CD14-positive monocyte (primary cell): ENCODE data around the gene OR51S1. TPM values are rescaled to one million over a fixed set of nuclear protein-coding genes. Genes with fewer than 3 reads are reported as not detected.

Experiments
- DNase-seq, 3 donors: peaks; one replicate each; pipeline ENCODE4 v3.0.0-alpha.2; 2011 to 2022
- H2AFZ ChIP-seq: 2 replicates; pipeline ENCODE4 v1.6.0; 2012; ENCODE audit warnings: mild to moderate bottlenecking, low read depth, low read length, inconsistent platforms; ENCODE audit not compliant: insufficient read depth, poor library complexity, severe bottlenecking
- H3K27ac ChIP-seq, 2 donors: 1 replicate in 1 of 2; 2 replicates in 1 of 2; pipeline ENCODE4 v1.5.1; 2012 to 2013; ENCODE audit warnings: low read length in 2 of 2, control low read depth in 1 of 2, inconsistent platforms in 1 of 2, low read depth in 1 of 2, mild to moderate bottlenecking in 1 of 2
- H3K27me3 ChIP-seq, 2 donors: one replicate each; pipeline versions ENCODE4 v1.6.0 to v1.6.1; 2011 to 2013; ENCODE audit warnings: low read length in 2 of 2; ENCODE audit not compliant: control insufficient read depth in 2 of 2, insufficient read depth in 2 of 2
- H3K36me3 ChIP-seq, 2 donors: replicated peaks in 1 of 2; 1 replicate in 1 of 2; 2 replicates in 1 of 2; pipeline versions ENCODE4 v1.5.1 to v1.6.1; 2012 to 2013; ENCODE audit warnings: low read length in 2 of 2, control low read depth in 1 of 2, inconsistent platforms in 1 of 2, mild to moderate bottlenecking in 1 of 2; ENCODE audit not compliant: insufficient read depth in 2 of 2, control insufficient read depth in 1 of 2
- H3K4me1 ChIP-seq, 2 donors: 1 replicate in 1 of 2; 2 replicates in 1 of 2; pipeline versions ENCODE4 v1.5.1 to v1.6.1; 2012 to 2013; ENCODE audit warnings: low read length in 2 of 2, control low read depth in 1 of 2, inconsistent platforms in 1 of 2, mild to moderate bottlenecking in 1 of 2, moderate library complexity in 1 of 2; ENCODE audit not compliant: insufficient read depth in 2 of 2, control insufficient read depth in 1 of 2
- H3K4me2 ChIP-seq: replicated peaks from 2 replicates; pipeline ENCODE3; 2012; ENCODE audit warnings: low read length, moderate library complexity, mild to moderate bottlenecking; ENCODE audit not compliant: poor library complexity, severe bottlenecking; ENCODE audit errors: extremely low read depth
- H3K4me3 ChIP-seq, 3 experiments: fragments of 200-600 bp in 1 of 3; sonication (generic) in 1 of 3; replicated peaks in 1 of 3; 1 replicate in 2 of 3; 2 replicates in 1 of 3; pipeline ENCODE4 v1.5.1; 2011 to 2013; ENCODE audit warnings: low read length in 3 of 3, mild to moderate bottlenecking in 3 of 3, control low read depth in 2 of 3, low read depth in 2 of 3, inconsistent platforms in 1 of 3, moderate library complexity in 1 of 3
- H3K79me2 ChIP-seq: 2 replicates; pipeline ENCODE4 v1.6.0; 2012; ENCODE audit warnings: mild to moderate bottlenecking, control low read depth, inconsistent platforms, low read length, moderate library complexity; ENCODE audit not compliant: insufficient read depth
- H3K9ac ChIP-seq: 2 replicates; pipeline ENCODE4 v1.6.0; 2017; ENCODE audit warnings: low read length, mild to moderate bottlenecking; ENCODE audit not compliant: insufficient read depth, poor library complexity, severe bottlenecking
- H3K9me3 ChIP-seq, 2 donors: replicated peaks in 1 of 2; 1 replicate in 1 of 2; 2 replicates in 1 of 2; pipeline versions ENCODE4 v1.5.1 to v1.6.1; 2012 to 2013; ENCODE audit warnings: low read length in 2 of 2, control low read depth in 1 of 2; ENCODE audit not compliant: control insufficient read depth in 1 of 2, insufficient read depth in 1 of 2
- H4K20me1 ChIP-seq: 2 replicates; pipeline ENCODE4 v1.6.0; 2012; ENCODE audit warnings: mild to moderate bottlenecking, low read length, control low read depth, moderate library complexity; ENCODE audit not compliant: insufficient read depth
- H3K27ac Mint-ChIP-seq, 7 donors: one replicate each; pipeline ENCODE4 v1.8.0; 2020; ENCODE audit warnings: mild to moderate bottlenecking in 7 of 7, mixed read lengths in 7 of 7, moderate library complexity in 6 of 7, inconsistent platforms in 2 of 7
- H3K27me3 Mint-ChIP-seq, 3 donors: one replicate each; pipeline ENCODE4 v1.8.0; 2021 to 2022; ENCODE audit warnings: low read depth in 3 of 3, mild to moderate bottlenecking in 3 of 3, mixed read lengths in 3 of 3, moderate library complexity in 3 of 3, inconsistent platforms in 1 of 3
- H3K36me3 Mint-ChIP-seq, 2 donors: one replicate each; pipeline ENCODE4 v1.8.0; 2020; ENCODE audit warnings: mixed read lengths in 2 of 2, inconsistent platforms in 1 of 2, mild to moderate bottlenecking in 1 of 2
- H3K4me1 Mint-ChIP-seq: one replicate; pipeline ENCODE4 v1.8.0; 2020; ENCODE audit warnings: mild to moderate bottlenecking, mixed read lengths
- H3K4me3 Mint-ChIP-seq, 2 donors: one replicate each; pipeline ENCODE4 v1.8.0; 2020; ENCODE audit warnings: mild to moderate bottlenecking in 2 of 2, mixed read lengths in 2 of 2, moderate library complexity in 1 of 2
- H3K9me3 Mint-ChIP-seq, 7 donors: one replicate each; pipeline ENCODE4 v1.8.0; 2020 to 2022; ENCODE audit warnings: mixed read lengths in 7 of 7, mild to moderate bottlenecking in 6 of 7, moderate library complexity in 6 of 7, inconsistent platforms in 2 of 7
- CTCF ChIP-seq: fragments of 200-600 bp; IDR thresholded peaks from one replicate; pipeline ENCODE4 v1.8.0; 2022; ENCODE audit warnings: antibody characterized with exemption, mild to moderate bottlenecking
- WGBS: methylation state at CpG from one replicate; pipeline ENCODE4 v1.1.5; 2013; ENCODE audit warnings: missing lambda C conversion rate; ENCODE audit not compliant: insufficient coverage; 5-methylcytosine and 5-hydroxymethylcytosine counted together
- intact Hi-C, 2 donors: fragments of 100-400 bp; cut with micrococcal nuclease; formaldehyde crosslinking; loops; one replicate each; pipeline versions ENCODE4 v1.15.0 to v1.15.1; 2023
- polyA minus RNA-seq: library from RNA; depleted of rRNA, polyadenylated mRNA; stranded (reverse); fragments of >200 nt; gene quantifications from 2 replicates; pipeline ENCODE4 v1.2.3, GENCODE V29; 2012
- polyA plus RNA-seq, 3 donors: library from polyadenylated mRNA; depleted of rRNA in 1 of 3; unstranded in 2 of 3; stranded (reverse) in 1 of 3; fragments of 300-500 nt in 2 of 3; fragments of >200 nt in 1 of 3; fragmentation: Illumina TruSeq in 2 of 3; gene quantifications; 1 replicate in 2 of 3; 2 replicates in 1 of 3; pipeline ENCODE4 v1.2.3, GENCODE V29; 2012 to 2021
- total RNA-seq, 12 experiments: library from RNA in 1 of 12; stranded (reverse) in 1 of 12; fragments of 120-200 nt in 1 of 12; gene quantifications; one replicate each; pipeline ENCODE4 v1.2.4 and lab custom pipeline; 2013 to 2026; ENCODE audit warnings: mixed read lengths in 6 of 12, inconsistent platforms in 1 of 12

Gene OR51S1
- not detected for total RNA-seq (2013)
- polyA plus RNA-seq (not detected), polyA minus RNA-seq (not detected in 2 replicates), total RNA-seq (lab: John Stamatoyannopoulos, UW) (0 to 0.30 (median 0) reads per million in 11 experiments)

- no peak for DNase-seq
- WGBS: 88% methylated on average over 8 of the region's 9 CpGs
- no peaks in the 10 kb centered on the region for H3K79me2 ChIP-seq
- no peaks in the 10 kb centered on the region for H4K20me1 ChIP-seq
- no peak for TF ChIP-seq CTCF
- H3K36me3 ChIP-seq: no peaks in the 10 kb centered on the region
- Mint-ChIP-seq H3K4me1 (no peaks in the 10 kb centered on the region), H3K36me3 (no peaks in the 10 kb centered on the region), H3K4me3 (no peak within 1 kb of the TSS), H3K27ac (no peak within 1 kb of the TSS), H3K9me3 (peaks cover 0 to 2% (median 0%) of the 10 kb centered on the region in 7 donors), H3K27me3 (peaks cover 0 to 2% (median 0%) of the 10 kb centered on the region in 3 donors)
- H3K27me3 ChIP-seq: no peaks in the 10 kb centered on the region
- no peak within 1 kb of the TSS for H3K4me3 ChIP-seq
- no peak within 1 kb of the TSS for H3K9ac ChIP-seq
- intact Hi-C loops: no loop called here
- no peak within 1 kb of the TSS for H2AFZ ChIP-seq
- no peak within 1 kb of the TSS for H3K4me2 ChIP-seq
- no peak within 1 kb of the TSS for H3K27ac ChIP-seq
- H3K9me3 ChIP-seq: no peaks in the 10 kb centered on the region
- no peaks in the 10 kb centered on the region for H3K4me1 ChIP-seq
Observed at GRCh38 chr11:4848908-4849532, at the start of gene OR51S1. Gene OR51S1 (minus strand): TSS chr11:4849208. CDS start chr11:4849208, 0 bp downstream.

DNA sequence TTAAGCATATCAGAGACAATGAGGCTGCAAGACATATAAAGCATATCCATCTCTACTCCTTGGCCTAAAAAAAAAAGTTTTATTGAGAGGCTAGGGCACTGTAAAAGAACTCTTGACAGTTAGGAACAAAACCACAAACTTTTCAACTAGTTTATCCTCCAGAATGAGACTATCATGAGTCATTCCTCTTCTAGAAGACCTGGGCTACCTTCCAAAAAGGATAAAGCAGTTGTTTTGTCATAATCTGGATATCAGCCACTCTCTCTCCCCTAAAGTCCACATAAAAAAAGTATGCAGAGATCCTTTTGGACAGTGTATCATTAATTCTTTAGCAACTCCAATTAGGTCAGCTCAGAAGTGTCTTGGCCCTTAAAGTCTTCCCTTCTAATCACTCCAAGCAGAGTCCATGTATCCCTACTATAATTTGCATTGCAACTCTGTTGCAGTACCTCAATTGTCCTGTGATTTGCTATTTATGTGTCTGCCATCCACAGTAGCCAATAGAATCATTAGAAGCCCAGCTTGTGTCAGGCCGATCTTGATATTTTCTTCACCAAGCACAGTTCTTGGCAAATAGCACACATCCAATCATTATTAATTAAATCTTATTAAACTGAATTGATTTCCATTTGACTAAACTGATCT lies 43.1 kb upstream of the OR51S1 start:
- H3K9me3 ChIP-seq: no peaks in the 10 kb centered on the region
- Mint-ChIP-seq H3K4me3 (no peak overlapping the region), H3K9me3 (peaks cover 0 to 7% (median 0%) of the 10 kb centered on the region in 7 donors), H3K27ac (no peak overlapping the region), H3K36me3 (no peaks in the 10 kb centered on the region), H3K4me1 (no peaks in the 10 kb centered on the region), H3K27me3 (peaks cover 0 to 2% (median 0%) of the 10 kb centered on the region in 3 donors)
- H3K79me2 ChIP-seq: no peaks in the 10 kb centered on the region
- H2AFZ ChIP-seq: no peak overlapping the region
- no peaks in the 10 kb centered on the region for H3K36me3 ChIP-seq
- no peak for DNase-seq
- no CpG with 5 or more reads among the region's 1 CpG for WGBS
- no peaks in the 10 kb centered on the region for H3K4me1 ChIP-seq
- H3K4me2 ChIP-seq: no peak overlapping the region
- H4K20me1 ChIP-seq: no peaks in the 10 kb centered on the region
- no peak overlapping the region for H3K4me3 ChIP-seq
- TF ChIP-seq CTCF: no peak
- no peak overlapping the region for H3K9ac ChIP-seq
- intact Hi-C loops: no loop called here
- no peaks in the 10 kb centered on the region for H3K27me3 ChIP-seq
- H3K27ac ChIP-seq: no peak overlapping the region
